Epithelial cell of prostate (primary cell): ENCODE results near the gene ATG9B.
"Not testable (repeated sequence)": the region's sequence is repeated elsewhere in the genome, so short reads cannot be mapped to it uniquely, and the experiment has no call there.

Source experiments
- DNase-seq: peaks from one replicate; pipeline ENCODE4 v3.0.0-alpha.2; 2011; ENCODE audit warnings: low read depth, low spot score
- H3K27ac ChIP-seq: fragments of 450-650 bp; 2 replicates; pipeline ENCODE4 v1.5.1; 2017; ENCODE audit warnings: mild to moderate bottlenecking

The ATG9B gene

DNA sequence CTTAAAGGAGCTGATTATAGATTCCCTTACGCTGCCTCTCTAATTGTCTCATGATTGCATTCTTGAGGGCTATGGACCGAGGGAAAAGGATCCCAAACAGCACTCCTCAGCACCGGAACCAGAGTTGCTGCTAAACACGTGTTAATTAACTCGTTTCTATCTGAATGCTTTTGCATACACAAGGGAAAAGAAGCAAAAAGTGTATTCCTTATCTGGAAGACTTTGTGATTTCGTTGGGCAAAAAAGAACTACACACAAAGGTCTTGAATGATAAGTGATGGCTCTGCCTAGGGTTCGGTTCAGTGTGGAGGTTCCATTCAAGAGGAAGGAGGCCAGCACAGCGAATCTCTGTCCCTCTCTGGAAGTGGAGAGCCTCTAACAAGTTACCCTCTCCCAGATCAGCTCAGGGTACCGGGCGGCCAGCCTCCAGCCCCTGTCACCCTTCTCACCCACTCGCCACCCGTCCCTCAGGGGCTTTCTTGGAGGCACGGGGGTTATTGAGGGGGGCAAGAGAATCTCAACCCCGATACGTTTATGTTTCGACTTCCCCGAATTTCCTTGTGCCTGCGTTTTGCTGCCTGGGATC, 34.6 kb upstream of the ATG9B start:
- no peak for DNase-seq
- H3K27ac ChIP-seq, result peak overlapping the region; percentile 94

DNA sequence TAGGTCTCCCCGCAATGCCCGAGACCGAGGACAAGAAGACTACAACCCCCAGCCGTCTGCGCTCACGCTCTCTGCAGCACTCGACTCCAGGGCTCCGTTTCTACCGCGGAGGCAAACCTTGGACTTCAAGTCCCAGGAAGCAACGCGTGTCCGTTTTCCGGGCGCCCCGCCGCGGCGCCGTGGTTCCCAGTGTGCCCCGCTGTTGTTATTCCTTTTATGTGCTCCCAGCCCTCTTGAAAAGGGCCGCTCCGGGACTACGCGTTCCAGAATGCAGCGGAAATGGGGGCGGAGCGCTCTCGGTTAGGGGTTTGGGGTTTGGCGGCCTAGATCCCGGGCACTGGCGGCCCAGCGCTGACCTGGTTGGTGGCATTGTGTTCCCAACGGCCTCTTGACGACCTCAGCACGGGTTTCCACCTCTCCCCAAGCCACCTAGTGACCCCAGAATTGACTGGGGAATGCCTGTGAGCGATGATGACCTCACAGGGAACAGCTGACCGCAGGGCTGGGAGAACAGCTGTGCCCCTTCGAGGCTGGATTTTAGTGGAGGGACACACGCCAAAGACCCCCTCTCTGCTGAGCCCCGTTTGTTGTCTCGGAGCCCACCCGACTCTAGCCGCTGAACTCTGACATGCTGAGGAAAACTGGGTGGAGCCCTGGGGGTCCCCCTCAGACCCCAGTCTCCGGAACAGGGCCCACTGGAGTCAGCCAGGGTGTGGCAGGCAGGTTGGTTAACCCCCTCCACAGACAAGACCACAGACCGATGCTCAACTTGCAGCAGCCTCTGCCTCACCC, 33.9 kb upstream of the ATG9B start:
- H3K27ac ChIP-seq, result peak overlapping the region; percentile 94

DNA sequence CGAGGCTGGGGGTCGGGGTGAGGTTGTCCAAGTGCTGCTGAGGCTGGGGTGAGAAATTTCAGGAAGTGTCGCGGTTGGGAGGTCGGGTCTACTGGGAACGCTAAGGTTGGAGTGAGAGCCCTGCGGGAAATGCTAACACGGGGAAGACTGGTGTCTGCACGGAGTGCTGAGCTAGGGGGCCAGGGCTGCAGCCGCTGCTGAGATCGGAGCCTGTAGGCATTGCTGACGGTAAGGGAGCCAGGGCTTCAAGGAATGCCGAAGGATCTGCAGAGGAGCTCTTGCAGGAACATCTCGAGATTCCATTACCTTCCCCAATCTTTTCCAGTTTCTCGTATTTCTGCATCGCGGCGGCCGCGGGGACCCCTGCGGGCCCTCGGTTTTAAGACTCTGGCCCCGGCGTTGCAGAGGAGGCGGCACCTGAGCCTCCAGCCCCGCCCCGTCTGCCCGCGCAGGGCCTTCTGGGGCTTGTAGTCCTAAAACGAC, 33.3 kb upstream of the ATG9B start, which contains the start of gene CDK5:
Gene CDK5, minus strand, starts transcription at position 392 of the 483 bp plus-strand sequence. Its CDS starts 49 bp downstream, at position 343.
- DNase-seq, result no peak

More for the DNA sequence above, 33.9 kb upstream of the ATG9B start:
- DNase-seq, result peak; percentile 99

DNA sequence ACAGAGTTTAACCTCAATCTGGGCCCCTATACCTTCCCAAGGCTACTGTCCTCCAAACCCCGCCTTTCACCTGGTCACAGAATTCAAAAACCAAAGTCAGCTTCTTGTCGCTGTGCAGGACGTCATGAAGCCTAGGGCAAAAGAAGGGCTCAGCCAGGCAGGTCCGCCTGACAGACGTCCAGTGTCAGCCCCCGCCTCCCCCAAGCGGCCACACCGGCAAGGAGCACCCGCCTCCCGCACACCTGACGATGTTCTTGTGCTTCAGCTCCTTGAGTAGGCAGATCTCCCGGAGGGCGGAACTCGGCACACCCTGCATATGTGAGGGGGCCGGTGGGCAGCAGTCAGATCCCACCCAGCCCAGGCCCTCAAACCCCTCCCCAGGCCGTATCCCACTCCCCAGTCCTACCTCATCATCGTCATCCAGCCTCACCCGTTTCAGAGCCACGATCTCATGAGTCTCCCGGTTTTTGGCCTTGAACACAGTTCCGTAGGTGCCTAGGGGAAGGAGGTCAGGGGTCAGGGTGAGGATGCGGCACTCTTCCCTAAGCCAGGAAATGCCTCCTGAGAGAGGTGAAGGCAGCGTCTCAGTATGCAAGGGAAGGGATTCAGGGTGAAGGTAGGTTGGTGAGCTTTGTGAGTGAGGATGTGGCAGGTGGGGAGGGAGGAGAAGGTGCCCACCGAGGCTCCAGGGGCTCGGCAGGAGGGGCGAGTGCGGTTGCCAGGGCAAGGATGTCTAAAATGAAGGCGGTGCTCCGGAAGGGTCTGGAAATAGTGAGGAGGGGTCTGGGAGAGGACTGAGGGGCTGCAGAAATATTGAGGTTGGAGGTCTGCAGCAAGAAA, 32.6 kb upstream of the ATG9B start:
- DNase-seq, result no peak
- H3K27ac ChIP-seq, result no peak overlapping the region

More for the DNA sequence above, 33.3 kb upstream of the ATG9B start, which contains the start of gene CDK5:
- H3K27ac ChIP-seq, result peak within 1 kb of the TSS; percentile 94

DNA sequence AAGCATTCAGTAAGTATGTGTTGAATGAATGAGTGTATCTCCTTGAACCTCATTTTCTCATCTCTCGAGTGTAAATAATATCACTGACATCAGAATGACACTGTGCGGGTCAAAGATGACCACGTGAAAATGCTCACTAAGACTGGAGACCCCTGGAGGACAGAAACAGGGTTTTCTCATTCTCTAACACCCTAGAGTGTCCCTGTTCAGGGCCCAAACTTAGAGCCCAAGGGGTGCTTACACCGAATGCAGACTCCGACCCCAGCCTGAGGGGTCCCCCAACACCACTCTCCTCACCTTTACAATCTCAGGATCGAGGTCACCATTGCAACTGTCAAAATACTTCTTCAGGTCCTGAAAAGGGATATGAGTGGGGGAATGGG, 32.0 kb upstream of the ATG9B start:
- no peak for DNase-seq

DNA sequence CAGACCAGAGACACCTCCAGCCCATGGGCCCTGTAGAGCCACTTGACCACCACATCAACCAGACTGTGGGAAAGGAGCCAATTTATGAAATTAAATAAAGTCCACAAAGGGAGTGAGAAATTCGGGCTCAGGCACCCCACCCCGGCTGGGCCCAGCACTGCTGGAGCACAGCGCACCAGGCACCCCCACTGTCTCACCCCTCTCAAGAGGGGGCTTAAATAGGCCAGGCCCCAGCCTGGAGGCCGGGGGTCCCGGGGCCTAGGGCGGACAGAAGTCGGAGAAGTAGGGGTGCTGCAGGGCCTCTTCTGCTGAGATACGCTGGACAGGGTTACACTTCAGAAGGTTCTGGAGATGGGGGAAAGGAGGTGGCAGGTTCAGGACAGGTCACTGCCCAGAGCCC, 29.5 kb upstream of the ATG9B start:
- DNase-seq, result no peak
- no peak overlapping the region for H3K27ac ChIP-seq

More for the DNA sequence above, 32.0 kb upstream of the ATG9B start:
- no peak overlapping the region for H3K27ac ChIP-seq

DNA sequence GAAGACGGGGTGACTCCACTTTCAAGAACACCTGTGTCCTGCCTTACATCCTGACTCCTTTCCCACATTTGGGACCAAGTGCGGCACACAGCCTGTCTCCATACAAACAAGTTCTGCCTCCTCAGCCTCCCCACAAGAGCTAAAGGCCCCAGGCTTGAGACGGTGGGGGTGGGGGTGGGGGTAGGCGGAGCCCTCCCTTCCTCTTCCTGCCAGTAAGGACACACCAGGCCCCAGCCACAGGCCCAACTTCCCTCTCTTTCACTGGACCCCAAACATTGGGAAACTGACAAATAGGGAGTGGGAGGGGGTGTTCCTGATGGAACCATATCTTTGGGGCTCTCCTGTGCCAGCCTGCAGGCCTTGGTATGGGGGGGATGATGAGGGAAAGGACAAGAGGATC, 28.8 kb upstream of the ATG9B start:
- DNase-seq, result no peak
- no peak overlapping the region for H3K27ac ChIP-seq

DNA sequence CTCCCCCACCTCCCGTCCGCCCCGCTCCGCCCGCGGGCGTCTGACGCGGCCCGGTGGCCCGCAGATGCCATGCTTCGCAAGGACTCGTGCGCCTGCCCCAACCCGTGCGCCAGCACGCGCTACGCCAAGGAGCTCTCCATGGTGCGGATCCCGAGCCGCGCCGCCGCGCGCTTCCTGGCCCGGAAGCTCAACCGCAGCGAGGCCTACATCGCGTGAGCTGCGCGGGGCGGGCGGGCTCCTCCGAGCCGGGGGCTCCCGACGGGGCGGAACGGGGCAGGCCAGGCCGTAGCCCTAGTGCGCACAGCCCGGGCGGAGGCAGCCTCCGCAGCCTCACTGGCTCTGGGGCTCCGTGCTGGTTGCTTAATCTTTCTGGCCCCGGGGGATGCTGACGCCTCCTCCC, 26.8 kb upstream of the ATG9B start:
- DNase-seq, result no peak
- no peak overlapping the region for H3K27ac ChIP-seq

DNA sequence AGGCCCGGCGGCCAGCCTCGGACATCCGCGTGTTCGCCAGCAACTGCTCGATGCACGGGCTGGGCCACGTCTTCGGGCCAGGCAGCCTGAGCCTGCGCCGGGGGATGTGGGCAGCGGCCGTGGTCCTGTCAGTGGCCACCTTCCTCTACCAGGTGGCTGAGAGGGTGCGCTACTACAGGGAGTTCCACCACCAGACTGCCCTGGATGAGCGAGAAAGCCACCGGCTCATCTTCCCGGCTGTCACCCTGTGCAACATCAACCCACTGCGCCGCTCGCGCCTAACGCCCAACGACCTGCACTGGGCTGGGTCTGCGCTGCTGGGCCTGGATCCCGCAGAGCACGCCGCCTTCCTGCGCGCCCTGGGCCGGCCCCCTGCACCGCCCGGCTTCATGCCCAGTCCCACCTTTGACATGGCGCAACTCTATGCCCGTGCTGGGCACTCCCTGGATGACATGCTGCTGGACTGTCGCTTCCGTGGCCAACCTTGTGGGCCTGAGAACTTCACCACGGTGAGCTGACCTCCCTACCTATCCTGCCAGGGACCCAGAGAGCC, 24.7 kb upstream of the ATG9B start:
- H3K27ac ChIP-seq, result no peak overlapping the region
- no peak for DNase-seq

DNA sequence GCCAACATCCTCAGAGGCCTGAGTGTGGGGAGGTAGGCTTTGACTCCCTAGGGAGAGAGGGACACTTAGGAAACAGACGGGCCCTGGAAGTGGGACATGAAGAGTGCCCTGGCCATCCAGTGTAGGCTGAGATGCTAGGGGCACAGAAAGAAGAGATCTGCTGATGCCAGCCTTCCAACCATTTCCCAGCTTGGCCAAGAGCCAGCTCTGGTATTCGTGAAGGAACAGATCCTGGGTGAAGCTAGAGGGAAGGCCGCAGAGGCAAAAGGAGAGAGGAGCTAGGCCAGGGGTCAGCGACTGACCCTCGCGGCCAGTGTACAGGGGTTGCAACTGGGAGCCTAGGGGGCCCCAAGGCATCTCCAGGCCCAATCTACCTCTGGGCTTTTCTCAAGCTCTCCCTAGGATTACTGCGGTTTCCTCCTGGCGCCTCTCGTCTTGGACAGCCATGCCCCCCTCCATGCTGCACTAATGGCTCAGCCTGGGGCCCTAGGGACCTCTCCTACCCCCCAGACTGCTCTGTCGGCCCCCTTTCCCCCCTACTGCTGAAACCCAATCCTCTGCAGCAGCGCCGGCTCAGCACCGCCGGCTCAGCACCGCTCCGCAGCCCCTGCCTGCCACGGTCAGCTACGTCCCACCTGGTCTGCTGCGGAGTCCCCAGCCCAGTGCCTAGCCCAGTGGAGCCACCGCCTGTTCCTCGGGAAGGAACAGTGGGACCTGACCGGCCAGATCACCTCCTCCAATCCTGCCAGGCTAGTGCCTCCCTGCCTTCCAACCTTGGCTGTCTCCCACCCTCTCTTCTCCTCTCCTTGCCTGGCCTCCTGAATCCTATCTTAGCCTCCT, 23.9 kb upstream of the ATG9B start, which contains the start of gene ASIC3:
Gene ASIC3, plus strand, starts transcription at position 556 of the 840 bp plus-strand sequence. CDS start 355 bp downstream, outside the sequence.
- no peak for DNase-seq

DNA sequence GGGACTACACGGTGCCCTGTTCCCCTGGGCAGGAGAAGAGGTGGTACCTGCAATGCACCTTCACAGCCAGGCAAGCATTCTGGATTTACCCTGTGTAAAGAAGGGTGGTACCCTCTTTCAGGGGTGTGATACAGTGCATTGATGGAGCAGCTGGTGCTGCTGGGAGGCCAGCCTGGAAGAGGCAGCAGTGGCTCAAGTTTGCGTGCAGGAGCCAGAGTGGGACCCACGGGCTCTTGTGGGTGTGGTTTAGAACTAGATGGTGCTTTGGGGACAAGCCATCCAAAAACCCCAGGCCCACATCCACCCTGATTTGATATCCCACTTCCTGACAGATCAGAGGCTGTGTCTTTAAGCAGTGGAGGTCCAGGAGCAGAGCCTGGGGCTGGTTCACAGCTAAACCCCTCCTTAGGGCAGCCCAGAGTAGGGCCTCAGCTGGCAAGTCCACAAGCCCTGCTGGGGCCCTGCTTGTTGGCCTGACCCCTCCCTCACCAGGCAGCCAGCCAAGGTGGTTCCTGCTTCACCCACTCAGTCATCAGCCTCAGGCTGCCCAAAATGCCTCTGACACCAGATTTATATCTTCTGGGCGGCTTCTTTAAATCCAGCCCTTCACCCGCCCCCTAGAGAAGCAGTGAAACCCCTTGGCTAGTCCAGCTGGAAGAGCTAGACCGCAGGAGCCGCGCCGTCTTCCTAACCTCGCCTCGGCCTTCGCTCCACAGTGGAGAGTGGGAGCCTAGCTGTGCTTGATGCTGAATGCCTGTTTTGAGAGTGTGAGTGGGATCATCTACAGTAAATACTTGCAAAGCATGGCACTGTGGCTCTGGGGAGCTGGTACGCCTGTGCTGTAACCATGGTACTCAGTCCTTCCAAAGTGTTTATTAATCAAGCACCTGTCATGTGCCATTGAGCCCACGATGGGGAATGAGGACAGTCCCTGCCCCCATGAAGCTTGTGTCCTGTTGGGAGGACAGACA, 22.6 kb upstream of the ATG9B start:
- no peak for DNase-seq
- no peak overlapping the region for H3K27ac ChIP-seq

More for the DNA sequence above, 23.9 kb upstream of the ATG9B start, which contains the start of gene ASIC3:
- H3K27ac ChIP-seq, result no peak within 1 kb of the TSS

DNA sequence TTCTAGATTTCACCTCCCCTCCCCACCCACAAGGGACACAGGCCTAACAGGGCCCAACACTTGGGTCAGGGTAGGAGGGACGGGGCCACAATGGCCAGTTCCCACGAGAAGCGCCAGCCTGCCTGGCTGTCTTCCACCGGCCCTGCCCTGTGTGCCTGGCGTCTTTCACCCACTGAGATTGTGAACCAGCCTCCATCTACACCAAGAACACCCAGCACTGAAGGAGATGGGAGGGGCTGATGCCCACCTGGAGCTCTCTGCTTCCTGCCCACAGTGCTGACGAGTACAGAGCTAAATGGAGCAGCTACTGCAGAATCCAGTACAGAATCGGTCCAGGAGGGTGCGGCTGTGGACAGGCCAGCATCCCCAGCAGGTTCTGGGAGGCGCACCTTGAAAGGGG, 21.7 kb upstream of the ATG9B start:
- no peak for DNase-seq
- no peak overlapping the region for H3K27ac ChIP-seq

DNA sequence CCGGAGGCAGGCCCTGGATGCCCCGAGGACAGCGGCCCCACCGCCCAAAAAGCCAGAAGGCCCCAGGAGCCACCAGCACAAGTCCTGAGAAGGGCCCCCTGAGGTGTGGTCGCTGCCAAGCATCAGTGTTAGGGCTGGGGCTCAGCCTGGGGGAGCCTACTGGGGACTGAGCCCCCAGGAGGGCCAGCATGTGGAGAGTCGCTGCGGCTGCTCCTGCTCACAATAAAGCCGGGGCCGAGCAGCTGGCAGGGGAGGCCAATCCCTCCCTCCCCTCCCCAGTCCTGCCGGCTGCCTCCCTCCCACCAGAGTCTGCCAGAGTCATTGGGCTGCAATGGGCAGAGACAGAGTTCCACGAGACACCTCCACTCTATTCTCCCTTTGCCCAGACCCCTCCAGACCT, 21.0 kb upstream of the ATG9B start:
- no peak overlapping the region for H3K27ac ChIP-seq
- no peak for DNase-seq

DNA sequence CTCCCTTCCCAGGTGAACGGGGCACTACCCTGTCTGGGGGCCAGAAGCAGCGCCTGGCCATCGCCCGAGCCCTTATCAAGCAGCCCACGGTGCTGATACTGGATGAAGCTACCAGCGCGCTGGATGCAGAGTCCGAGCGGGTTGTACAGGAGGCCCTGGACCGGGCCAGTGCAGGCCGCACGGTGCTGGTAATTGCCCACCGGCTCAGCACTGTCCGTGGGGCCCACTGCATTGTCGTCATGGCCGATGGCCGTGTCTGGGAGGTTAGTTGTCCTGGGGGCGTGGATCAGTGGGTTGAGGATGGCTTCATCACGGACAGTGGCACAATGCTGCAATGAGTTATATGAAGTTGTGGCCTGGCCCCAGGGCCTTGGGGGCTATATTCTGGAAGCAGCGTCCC, 19.7 kb upstream of the ATG9B start:
- DNase-seq, result no peak
- H3K27ac ChIP-seq, result no peak overlapping the region

DNA sequence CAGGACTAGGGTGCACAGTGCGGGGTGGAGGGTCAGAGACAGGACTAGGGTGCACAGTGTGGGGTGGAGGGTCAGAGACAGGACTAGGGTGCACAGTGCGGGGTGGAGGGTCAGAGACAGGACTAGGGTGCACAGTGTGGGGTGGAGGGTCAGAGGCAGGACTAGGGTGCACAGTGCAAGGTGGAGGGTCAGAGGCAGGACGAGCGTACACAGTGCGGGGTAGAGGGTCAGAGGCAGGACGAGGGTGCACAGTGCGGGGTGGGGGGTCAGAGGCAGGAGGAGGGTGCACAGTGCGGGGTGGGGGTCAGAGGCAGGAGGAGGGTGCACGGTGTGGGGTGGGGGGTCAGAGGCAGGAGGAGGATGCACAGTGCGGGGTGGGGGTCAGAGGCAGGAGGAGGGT, 19.2 kb upstream of the ATG9B start:
- H3K27ac ChIP-seq, DNase-seq: not testable (repeated sequence)

DNA sequence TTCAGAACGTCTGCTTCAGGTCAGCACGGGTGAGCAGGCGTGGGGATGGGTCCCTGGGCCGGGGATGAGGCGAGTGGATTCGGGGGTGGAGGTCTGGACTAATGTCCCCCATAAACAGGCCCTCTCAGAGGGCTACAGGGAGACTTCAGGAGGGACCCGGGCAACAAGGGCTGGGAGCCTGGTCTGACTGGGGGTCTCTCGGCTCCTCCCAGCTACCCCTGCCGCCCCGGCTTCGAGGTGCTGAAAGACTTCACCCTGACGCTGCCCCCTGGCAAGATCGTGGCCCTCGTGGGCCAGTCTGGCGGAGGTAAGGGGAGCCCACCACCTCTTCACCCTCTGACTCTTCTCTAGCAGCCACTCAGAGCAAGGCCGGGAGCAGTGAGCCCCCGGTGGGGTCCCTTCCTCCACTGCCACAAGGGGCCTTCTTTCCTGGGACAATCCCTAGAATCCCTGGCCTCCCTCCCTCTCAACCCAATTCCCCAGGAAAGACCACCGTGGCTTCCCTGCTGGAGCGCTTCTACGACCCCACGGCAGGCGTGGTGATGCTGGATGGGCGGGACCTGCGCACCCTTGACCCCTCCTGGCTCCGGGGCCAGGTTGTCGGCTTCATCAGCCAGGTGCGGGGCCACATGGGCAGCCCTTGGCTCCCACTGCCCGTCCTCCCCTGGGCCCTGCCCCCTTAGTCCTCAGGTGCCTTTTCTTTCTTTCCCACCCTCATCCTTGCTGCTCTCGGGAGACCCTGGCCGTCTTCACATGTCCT, 16.5 kb upstream of the ATG9B start:
- H3K27ac ChIP-seq, result no peak overlapping the region
- no peak for DNase-seq

DNA sequence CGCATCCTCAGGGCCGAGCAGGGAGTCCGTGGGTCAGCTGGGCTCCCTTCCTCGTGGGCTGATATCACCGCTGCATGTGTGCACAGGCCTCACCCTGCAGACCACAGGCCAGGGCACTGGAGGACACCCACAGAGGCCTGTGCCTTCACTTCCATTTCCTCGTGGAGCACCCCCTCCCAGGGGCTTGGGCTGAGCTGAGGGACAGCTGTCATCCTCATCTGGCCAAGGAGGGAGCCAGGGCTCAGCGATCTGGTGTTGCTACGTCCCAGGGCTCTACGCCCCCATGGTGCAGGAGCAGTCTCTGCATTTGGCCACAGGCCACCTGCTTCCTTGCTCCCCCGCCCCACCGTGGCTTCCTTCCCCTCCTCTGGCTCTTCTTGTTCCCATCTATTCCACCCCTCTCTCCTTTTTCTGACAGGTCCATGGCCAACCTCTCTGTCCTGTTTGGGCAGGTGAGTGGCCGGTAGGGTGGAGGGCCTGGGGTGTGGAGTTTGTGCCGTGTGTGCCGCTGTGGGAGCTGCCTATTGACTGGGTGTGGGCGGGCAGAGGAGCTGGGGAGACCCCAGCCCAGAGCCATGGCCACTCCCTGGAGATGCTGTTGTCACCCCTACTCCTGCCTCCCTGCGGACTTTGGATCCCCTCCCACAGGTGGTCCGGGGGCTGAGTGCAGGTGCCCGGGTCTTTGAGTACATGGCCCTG, 15.7 kb upstream of the ATG9B start:
- no peak overlapping the region for H3K27ac ChIP-seq
- no peak for DNase-seq
